Spinal cord (tissue), 10 donors: ENCODE data around the gene ADAMTS12. TPM values are rescaled to one million over a fixed set of nuclear protein-coding genes. Genes with fewer than 3 reads are reported as not detected.

ENCODE experiments used
- DNase-seq, 6 donors: peaks; one replicate each; pipeline versions ENCODE4 v3.0.0 to v3.0.0-alpha.2; 2013 to 2015; ENCODE audit warnings: low spot score in 6 of 6, low read depth in 4 of 6
- H3K27ac ChIP-seq: one replicate; pipeline ENCODE4 v1.5.1; 2013; ENCODE audit warnings: low read depth, low read length, control low read depth
- H3K27me3 ChIP-seq: one replicate; pipeline ENCODE4 v1.6.1; 2013; ENCODE audit warnings: low read length; ENCODE audit not compliant: control insufficient read depth, insufficient read depth
- H3K36me3 ChIP-seq: one replicate; pipeline ENCODE4 v1.6.1; 2013; ENCODE audit warnings: low read length; ENCODE audit not compliant: control insufficient read depth, insufficient read depth
- H3K4me1 ChIP-seq: one replicate; pipeline ENCODE4 v1.6.1; 2013; ENCODE audit warnings: low read length; ENCODE audit not compliant: control insufficient read depth, insufficient read depth
- H3K4me3 ChIP-seq: one replicate; pipeline ENCODE4 v1.5.1; 2013; ENCODE audit warnings: low read depth, low read length, control low read depth
- H3K9me3 ChIP-seq: one replicate; pipeline ENCODE4 v1.6.1; 2013; ENCODE audit warnings: low read length; ENCODE audit not compliant: control insufficient read depth, insufficient read depth
- WGBS: methylation state at CpG from one replicate; pipeline ENCODE4 v1.1.5; 2013; ENCODE audit warnings: missing lambda C conversion rate; ENCODE audit not compliant: insufficient coverage; 5-methylcytosine and 5-hydroxymethylcytosine counted together
- polyA plus RNA-seq, 2 donors: library from polyadenylated mRNA; unstranded; fragments of 120-200 nt; gene quantifications; one replicate each; pipeline ENCODE4 v1.2.1, GENCODE V29; 2013; ENCODE audit not compliant: insufficient read length in 2 of 2
- total RNA-seq, 2 donors: library from RNA; depleted of rRNA in 1 of 2; stranded (reverse); fragments of 120-200 nt in 1 of 2; fragments of >200 nt in 1 of 2; gene quantifications; one replicate each; pipeline versions ENCODE4 v1.2.3 to v1.2.4, GENCODE V29; 2013 to 2014
- donor health status: healthy.

ADAMTS12 gene
- total and polyA plus RNA-seq, 4 donors = 8.1 to 44.5 (median 13.5) TPM

GRCh38 chr5:33582417-33582816 is 309.4 kb downstream of the ADAMTS12 start:
- Histone ChIP-seq H3K27ac (no peak overlapping the region), H3K36me3 (no peaks in the 10 kb centered on the region), H3K4me1 (no peaks in the 10 kb centered on the region), H3K9me3 (no peaks in the 10 kb centered on the region), H3K4me3 (no peak overlapping the region), H3K27me3 (no peaks in the 10 kb centered on the region)
- WGBS = 88% methylated on average over 4 of the region's 7 CpGs
- no peak for DNase-seq

GRCh38 chr5:33579789-33580188 is 312.0 kb downstream of the ADAMTS12 start:
- no peak for DNase-seq
- H3K4me1 ChIP-seq = no peaks in the 10 kb centered on the region
- no CpG with 5 or more reads among the region's 2 CpGs for WGBS

GRCh38 chr5:33579152-33579551 is 312.6 kb downstream of the ADAMTS12 start:
- Histone ChIP-seq H3K4me3 (no peak overlapping the region), H3K36me3 (no peaks in the 10 kb centered on the region), H3K9me3 (no peaks in the 10 kb centered on the region), H3K27ac (no peak overlapping the region), H3K4me1 (no peaks in the 10 kb centered on the region), H3K27me3 (no peaks in the 10 kb centered on the region)
- no CpG with 5 or more reads among the region's 3 CpGs for WGBS
- peak in 1 of 6 donors; percentile 13 for DNase-seq

More at GRCh38 chr5:33579789-33580188, 312.0 kb downstream of the ADAMTS12 start:
- Histone ChIP-seq H3K27me3 (no peaks in the 10 kb centered on the region), H3K27ac (no peak overlapping the region), H3K4me3 (no peak overlapping the region), H3K9me3 (no peaks in the 10 kb centered on the region), H3K36me3 (no peaks in the 10 kb centered on the region)

- Histone ChIP-seq H3K27me3 (no peaks in the 10 kb centered on the region), H3K27ac (no peak overlapping the region), H3K4me3 (no peak overlapping the region), H3K4me1 (no peaks in the 10 kb centered on the region), H3K36me3 (no peaks in the 10 kb centered on the region), H3K9me3 (no peaks in the 10 kb centered on the region)
- 91% methylated on average over 5 of the region's 10 CpGs for WGBS
- peak in 1 of 6 donors; percentile 32 for DNase-seq
Observed at GRCh38 chr5:33576726-33577590, 314.8 kb downstream of the ADAMTS12 start.

- Histone ChIP-seq H3K4me3 (no peak overlapping the region), H3K9me3 (no peaks in the 10 kb centered on the region), H3K27me3 (no peaks in the 10 kb centered on the region), H3K27ac (no peak overlapping the region), H3K36me3 (no peaks in the 10 kb centered on the region), H3K4me1 (peaks cover 4% of the 10 kb centered on the region)
- DNase-seq = peak in 5 of 6 donors; percentile 3 to 85 (median 25)
- WGBS = no CpG with 5 or more reads among the region's 2 CpGs
Observed at GRCh38 chr5:33565324-33565723, 326.5 kb downstream of the ADAMTS12 start.

GRCh38 chr5:33563983-33564908 is 327.5 kb downstream of the ADAMTS12 start:
- Histone ChIP-seq H3K36me3 (no peaks in the 10 kb centered on the region), H3K27ac (no peak overlapping the region), H3K4me1 (peaks cover 4% of the 10 kb centered on the region), H3K9me3 (no peaks in the 10 kb centered on the region), H3K4me3 (no peak overlapping the region), H3K27me3 (no peaks in the 10 kb centered on the region)
- 80% methylated on average over 1 of the region's 2 CpGs for WGBS
- DNase-seq = no peak

- H3K27me3 ChIP-seq = no peaks in the 10 kb centered on the region
- no peak overlapping the region for H3K4me3 ChIP-seq
- H3K9me3 ChIP-seq = no peaks in the 10 kb centered on the region
- H3K27ac ChIP-seq = no peak overlapping the region
- no CpG with 5 or more reads among the region's 2 CpGs for WGBS
- H3K36me3 ChIP-seq = no peaks in the 10 kb centered on the region
- peaks cover 4% of the 10 kb centered on the region for H3K4me1 ChIP-seq
- no peak for DNase-seq
Observed at GRCh38 chr5:33563530-33563929, 328.3 kb downstream of the ADAMTS12 start.

GRCh38 chr5:33558489-33558888 is 333.3 kb downstream of the ADAMTS12 start:
- Histone ChIP-seq H3K4me3 (no peak overlapping the region), H3K4me1 (no peaks in the 10 kb centered on the region), H3K36me3 (no peaks in the 10 kb centered on the region), H3K27me3 (no peaks in the 10 kb centered on the region), H3K27ac (no peak overlapping the region), H3K9me3 (no peaks in the 10 kb centered on the region)
- DNase-seq = no peak
- WGBS = no CpG with 5 or more reads among the region's 1 CpG

- H3K27ac ChIP-seq = no peak overlapping the region
- no peak overlapping the region for H3K4me3 ChIP-seq
- no peaks in the 10 kb centered on the region for H3K9me3 ChIP-seq
- H3K27me3 ChIP-seq = no peaks in the 10 kb centered on the region
- no peak for DNase-seq
- H3K4me1 ChIP-seq = no peaks in the 10 kb centered on the region
- H3K36me3 ChIP-seq = no peaks in the 10 kb centered on the region
- 57% methylated on average over 1 of the region's 3 CpGs for WGBS
Observed at GRCh38 chr5:33557605-33558004, 334.2 kb downstream of the ADAMTS12 start.
